NCI-H1105 treated with DMSO at 0.1 percent for 48 hours (cell line): ENCODE measurements around the gene MTLN.
"Not testable (repeated sequence)": the region's sequence is repeated elsewhere in the genome, so short reads cannot be mapped to it uniquely, and the experiment has no call there.

ENCODE experiments used
- DNase-seq: peaks from one replicate; lab custom pipeline; 2025; lab: John Stamatoyannopoulos, UW

Gene MTLN

DNA sequence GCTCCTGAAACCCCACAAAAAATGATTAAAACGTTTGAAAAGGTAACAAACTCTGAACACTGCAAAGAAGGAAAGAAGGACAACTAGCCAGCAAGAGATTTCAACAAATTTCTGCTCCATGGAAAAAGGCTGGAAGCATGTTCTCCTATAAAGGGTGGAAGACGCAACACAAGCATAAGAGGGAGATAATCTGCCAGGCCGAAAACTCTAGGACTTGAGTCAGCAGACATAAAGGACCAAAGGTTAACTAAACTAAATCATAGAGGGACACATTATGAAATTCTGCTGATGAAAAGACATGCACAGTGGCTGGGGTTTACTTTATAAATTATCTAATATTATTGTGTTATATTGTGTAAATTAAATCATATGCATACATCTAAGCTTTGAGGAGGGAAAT, 14.3 kb downstream of the MTLN start:
- DNase-seq: no peak

DNA sequence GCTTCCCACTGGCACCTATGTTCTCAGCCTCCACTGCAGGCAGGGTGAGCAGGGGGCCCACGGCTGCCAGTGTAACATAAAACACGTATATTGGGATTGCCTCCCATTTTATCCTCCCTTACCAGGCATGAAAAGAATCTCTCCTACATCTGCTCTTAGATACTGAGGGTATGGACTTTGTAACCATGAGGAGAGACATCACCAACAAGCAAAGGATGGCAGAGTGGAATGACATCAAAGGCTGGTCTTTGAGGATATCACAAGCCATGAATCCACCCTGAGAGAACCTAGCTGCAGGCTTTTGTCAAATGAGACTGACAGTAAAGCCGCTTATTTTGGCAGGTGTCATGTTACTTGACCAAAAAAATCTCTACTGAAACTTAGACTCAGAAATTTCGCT, 14.9 kb downstream of the MTLN start:
- no peak for DNase-seq

DNA sequence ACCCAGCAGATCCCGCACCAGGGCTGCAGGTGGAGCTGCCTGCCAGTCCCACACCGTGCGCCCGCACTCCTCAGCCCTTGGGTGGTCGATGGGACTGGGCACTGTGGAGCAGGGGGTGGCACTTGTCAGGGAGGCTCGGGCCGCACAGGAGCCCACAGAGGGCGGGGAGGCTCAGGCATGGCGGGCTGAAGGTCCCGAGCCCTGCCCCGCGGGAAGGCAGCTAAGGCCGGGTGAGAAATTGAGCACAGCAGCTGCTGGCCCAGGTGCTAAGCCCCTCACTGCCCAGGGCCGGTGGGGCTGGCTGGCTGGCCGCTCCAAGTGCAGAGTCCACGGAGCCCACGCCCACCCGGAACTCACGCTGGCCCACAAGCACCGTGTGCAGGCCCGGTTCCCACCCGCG, 22.2 kb downstream of the MTLN start:
- not testable (repeated sequence) for DNase-seq

GRCh38 chr2:110182449-110182848, 29.9 kb downstream of the MTLN start:
- DNase-seq: no peak

DNA sequence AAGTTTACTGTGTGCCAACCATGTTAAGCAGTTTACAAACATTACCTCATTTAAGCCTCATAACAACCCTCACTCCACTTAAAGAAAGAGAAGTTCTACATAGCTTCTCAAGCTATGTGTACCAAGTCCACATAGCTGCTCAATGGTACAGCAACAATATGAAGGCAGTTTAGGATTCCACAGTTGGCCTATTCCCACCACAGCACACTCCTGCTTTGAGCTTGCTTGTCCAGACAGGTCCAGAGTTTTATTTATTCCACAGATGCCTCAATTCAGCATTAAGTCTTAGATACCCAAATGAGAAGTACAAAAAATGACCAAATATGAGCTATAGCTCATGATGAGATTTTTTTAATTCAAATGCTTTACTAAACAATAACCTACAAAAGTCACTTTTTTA, 32.3 kb downstream of the MTLN start:
- DNase-seq: no peak

DNA sequence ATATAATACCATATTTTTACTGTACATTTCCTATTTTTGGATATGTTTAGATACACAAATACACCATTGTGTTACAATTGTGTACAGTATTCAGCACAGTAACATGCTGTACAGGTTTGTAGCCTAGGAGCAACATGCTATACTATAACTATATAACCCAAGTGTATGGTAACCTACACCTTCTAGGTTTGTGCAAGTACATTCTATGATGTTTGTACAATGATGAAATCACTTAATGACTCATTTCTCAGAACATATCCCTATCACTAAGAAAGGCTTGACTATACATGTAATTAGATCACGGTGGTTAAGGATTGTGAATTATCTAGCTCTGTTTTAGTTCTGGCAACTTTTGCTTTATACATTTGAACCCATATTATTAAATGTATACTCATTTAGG, 38.8 kb downstream of the MTLN start:
- no peak for DNase-seq

- DNase-seq: no peak
Observed at GRCh38 chr2:110172506-110172905, 39.8 kb downstream of the MTLN start.

DNA sequence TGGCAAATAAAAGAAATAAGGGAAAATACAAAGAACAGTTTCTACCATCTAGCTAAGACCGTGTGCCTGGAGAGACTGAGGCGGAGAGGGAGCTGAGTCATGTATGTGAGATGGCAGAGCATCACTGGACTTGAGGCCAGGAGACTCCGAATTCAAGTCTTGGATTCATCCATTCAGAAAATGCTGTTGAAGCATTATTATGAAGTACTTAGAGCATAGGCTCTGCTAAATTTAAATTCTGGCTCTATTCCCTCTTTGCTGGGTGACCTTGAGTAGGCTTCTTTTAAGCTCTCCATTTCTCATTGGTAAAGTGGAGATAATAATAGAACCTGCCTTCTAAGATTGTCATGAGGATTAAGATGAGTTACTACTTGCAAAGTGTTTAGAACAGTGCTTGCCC, 42.2 kb downstream of the MTLN start:
- no peak for DNase-seq

DNA sequence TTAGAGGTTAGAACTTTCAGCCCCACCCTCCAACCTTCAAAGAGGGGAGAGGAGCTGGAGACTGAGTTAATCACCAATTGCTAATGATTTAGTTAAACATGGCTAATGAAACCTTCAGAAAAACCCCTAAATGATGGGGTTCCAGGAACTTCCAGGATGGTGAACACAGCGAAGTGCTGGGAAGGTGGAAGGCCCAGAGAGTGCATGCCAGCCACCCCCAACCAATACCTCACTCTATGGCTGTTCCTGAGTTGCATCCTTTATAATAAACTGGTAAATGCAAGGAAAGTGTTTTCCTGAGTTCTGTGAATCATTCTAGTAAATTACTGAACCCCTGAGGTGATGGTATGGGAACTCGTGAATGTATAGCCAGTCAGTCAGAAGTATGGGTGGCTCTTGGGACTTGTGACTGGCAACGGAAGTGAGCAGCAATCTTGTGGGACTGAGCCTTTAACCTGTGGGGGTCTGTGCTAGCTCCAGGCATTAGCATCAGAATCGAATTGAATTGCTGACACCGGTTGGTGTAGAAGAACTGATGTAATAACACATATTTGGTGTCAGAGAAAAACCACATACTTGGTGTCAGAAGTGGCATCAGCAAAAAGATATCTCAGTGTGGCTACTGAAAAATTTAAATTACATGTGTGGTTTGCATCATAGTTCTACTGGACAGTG, 44.9 kb downstream of the MTLN start:
- no peak for DNase-seq

GRCh38 chr2:110166266-110166665, 46.1 kb downstream of the MTLN start:
- DNase-seq: no peak
